ENCODE measurements around the gene ADRB1. TPM values are rescaled to one million over a fixed set of nuclear protein-coding genes. Genes with fewer than 3 reads are reported as not detected.

The ADRB1 gene
- total and polyA plus RNA-seq, 4 donors: 0.05 to 0.17 (median 0.16) TPM; not detected in 1

DNA sequence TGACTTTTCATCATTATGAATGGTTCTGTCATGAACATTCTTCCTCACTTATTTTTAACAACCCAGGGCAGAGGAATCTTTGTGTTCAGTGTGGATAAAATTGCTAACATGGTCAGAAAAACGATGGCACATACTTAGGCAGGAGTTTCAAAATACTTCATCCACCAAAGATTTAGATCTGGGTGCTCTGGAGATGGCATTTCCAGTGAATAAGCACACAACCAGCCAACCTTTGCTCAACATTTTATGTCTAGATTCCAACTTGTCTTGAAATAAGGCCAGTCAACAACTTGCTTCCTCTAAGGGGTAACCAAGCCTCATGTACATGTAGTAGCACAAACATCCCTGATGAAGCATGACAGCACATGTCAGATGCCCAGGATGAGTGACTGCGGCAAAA lies 33.4 kb upstream of the ADRB1 start:
- Histone ChIP-seq H3K4me3 (ENCODE audit: low read depth in 1 of 3, low read length in 3 of 3) (no peak overlapping the region), H3K36me3 (ENCODE audit: control insufficient read depth in 4 of 4, insufficient read depth in 3 of 4, low read depth in 1 of 4, low read length in 3 of 4) (no peaks in the 10 kb centered on the region), H3K9ac (ENCODE audit: low read depth in 1 of 2, low read length in 2 of 2) (no peak overlapping the region), H3K27me3 (ENCODE audit: control insufficient read depth in 4 of 4, insufficient read depth in 4 of 4, low read length in 3 of 4) (no peaks in the 10 kb centered on the region), H3K4me1 (ENCODE audit: control insufficient read depth in 4 of 4, insufficient read depth in 4 of 4, low read length in 3 of 4) (no peaks in the 10 kb centered on the region), H3K9me3 (ENCODE audit: control insufficient read depth in 4 of 4, low read length in 3 of 4) (no peaks in the 10 kb centered on the region), H3K27ac (ENCODE audit: low read depth in 1 of 2, low read length in 2 of 2) (no peak overlapping the region)
- TF ChIP-seq, protein P1, sequence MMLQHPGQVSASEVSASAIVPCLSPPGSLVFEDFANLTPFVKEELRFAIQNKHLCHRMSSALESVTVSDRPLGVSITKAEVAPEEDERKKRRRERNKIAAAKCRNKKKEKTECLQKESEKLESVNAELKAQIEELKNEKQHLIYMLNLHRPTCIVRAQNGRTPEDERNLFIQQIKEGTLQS (IDR thresholded peaks at IDR 0.05): no peak
- TF ChIP-seq FOXA2 (IDR thresholded peaks at IDR 0.05): no peak
- TF ChIP-seq, protein P2, sequence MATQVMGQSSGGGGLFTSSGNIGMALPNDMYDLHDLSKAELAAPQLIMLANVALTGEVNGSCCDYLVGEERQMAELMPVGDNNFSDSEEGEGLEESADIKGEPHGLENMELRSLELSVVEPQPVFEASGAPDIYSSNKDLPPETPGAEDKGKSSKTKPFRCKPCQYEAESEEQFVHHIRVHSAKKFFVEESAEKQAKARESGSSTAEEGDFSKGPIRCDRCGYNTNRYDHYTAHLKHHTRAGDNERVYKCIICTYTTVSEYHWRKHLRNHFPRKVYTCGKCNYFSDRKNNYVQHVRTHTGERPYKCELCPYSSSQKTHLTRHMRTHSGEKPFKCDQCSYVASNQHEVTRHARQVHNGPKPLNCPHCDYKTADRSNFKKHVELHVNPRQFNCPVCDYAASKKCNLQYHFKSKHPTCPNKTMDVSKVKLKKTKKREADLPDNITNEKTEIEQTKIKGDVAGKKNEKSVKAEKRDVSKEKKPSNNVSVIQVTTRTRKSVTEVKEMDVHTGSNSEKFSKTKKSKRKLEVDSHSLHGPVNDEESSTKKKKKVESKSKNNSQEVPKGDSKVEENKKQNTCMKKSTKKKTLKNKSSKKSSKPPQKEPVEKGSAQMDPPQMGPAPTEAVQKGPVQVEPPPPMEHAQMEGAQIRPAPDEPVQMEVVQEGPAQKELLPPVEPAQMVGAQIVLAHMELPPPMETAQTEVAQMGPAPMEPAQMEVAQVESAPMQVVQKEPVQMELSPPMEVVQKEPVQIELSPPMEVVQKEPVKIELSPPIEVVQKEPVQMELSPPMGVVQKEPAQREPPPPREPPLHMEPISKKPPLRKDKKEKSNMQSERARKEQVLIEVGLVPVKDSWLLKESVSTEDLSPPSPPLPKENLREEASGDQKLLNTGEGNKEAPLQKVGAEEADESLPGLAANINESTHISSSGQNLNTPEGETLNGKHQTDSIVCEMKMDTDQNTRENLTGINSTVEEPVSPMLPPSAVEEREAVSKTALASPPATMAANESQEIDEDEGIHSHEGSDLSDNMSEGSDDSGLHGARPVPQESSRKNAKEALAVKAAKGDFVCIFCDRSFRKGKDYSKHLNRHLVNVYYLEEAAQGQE (IDR thresholded peaks at IDR 0.05): no peak
- TF ChIP-seq FOXA1 (IDR thresholded peaks at IDR 0.05): no peak
- no peak for TF ChIP-seq HNF4G (IDR thresholded peaks at IDR 0.05)
- TF ChIP-seq SP1 (IDR thresholded peaks at IDR 0.05): no peak
- no peak for TF ChIP-seq EGR1 (IDR thresholded peaks at IDR 0.05; ENCODE audit: low read depth in 2 of 2)
- TF ChIP-seq TAF1 (conservative IDR thresholded peaks at IDR 0.05): no peak
- no peak for TF ChIP-seq RAD21 (IDR thresholded peaks at IDR 0.05)
- no peak for TF ChIP-seq HNF4A (conservative IDR thresholded peaks at IDR 0.05)
- no peak for TF ChIP-seq JUND (IDR thresholded peaks at IDR 0.05)
- no peak for DNase-seq (ENCODE audit: low spot score)
- WGBS: 67% methylated on average over 2 of the region's 2 CpGs

DNA sequence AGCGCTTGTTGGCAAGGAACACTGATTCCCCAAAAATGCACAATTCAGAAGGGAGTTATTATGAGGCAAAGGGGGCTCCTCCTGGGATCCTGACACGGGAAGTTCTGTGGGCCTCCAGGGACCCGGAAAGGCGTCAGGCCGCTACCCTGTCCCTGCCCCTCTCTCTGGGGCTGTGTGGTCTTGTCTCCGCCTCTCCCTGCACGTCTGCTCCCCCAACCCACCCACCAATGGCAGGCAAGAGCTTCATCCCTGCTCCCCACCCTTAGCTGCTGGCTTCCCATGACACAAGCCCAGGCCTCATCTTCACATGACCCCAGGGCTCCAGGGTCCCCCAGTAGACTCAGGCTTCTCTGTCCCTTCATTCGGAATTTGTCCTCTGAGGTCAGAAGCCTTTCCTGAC lies 31.0 kb upstream of the ADRB1 start:
- Histone ChIP-seq H3K27me3 (ENCODE audit: control insufficient read depth in 4 of 4, insufficient read depth in 4 of 4, low read length in 3 of 4) (no peaks in the 10 kb centered on the region), H3K4me1 (ENCODE audit: control insufficient read depth in 4 of 4, insufficient read depth in 4 of 4, low read length in 3 of 4) (no peaks in the 10 kb centered on the region), H3K9me3 (ENCODE audit: control insufficient read depth in 4 of 4, low read length in 3 of 4) (no peaks in the 10 kb centered on the region), H3K27ac (ENCODE audit: low read depth in 1 of 2, low read length in 2 of 2) (no peak overlapping the region), H3K9ac (ENCODE audit: low read depth in 1 of 2, low read length in 2 of 2) (no peak overlapping the region), H3K4me3 (ENCODE audit: low read depth in 1 of 3, low read length in 3 of 3) (no peak overlapping the region), H3K36me3 (ENCODE audit: control insufficient read depth in 4 of 4, insufficient read depth in 3 of 4, low read depth in 1 of 4, low read length in 3 of 4) (no peaks in the 10 kb centered on the region)
- WGBS: 91% methylated on average over 8 of the region's 8 CpGs
- TF ChIP-seq FOXA1 (IDR thresholded peaks at IDR 0.05) (no peak), FOXA2 (IDR thresholded peaks at IDR 0.05) (no peak), HNF4A (conservative IDR thresholded peaks at IDR 0.05) (no peak), SP1 (IDR thresholded peaks at IDR 0.05) (no peak), RAD21 (IDR thresholded peaks at IDR 0.05) (no peak), GABPA (IDR thresholded peaks at IDR 0.05 in 1 of 2, conservative IDR thresholded peaks at IDR 0.05 in 1 of 2) (no peak), NR2F2 (IDR thresholded peaks at IDR 0.05) (no peak), JUND (IDR thresholded peaks at IDR 0.05) (no peak), EGR1 (IDR thresholded peaks at IDR 0.05; ENCODE audit: low read depth in 2 of 2) (no peak)
- TF ChIP-seq, protein P3, sequence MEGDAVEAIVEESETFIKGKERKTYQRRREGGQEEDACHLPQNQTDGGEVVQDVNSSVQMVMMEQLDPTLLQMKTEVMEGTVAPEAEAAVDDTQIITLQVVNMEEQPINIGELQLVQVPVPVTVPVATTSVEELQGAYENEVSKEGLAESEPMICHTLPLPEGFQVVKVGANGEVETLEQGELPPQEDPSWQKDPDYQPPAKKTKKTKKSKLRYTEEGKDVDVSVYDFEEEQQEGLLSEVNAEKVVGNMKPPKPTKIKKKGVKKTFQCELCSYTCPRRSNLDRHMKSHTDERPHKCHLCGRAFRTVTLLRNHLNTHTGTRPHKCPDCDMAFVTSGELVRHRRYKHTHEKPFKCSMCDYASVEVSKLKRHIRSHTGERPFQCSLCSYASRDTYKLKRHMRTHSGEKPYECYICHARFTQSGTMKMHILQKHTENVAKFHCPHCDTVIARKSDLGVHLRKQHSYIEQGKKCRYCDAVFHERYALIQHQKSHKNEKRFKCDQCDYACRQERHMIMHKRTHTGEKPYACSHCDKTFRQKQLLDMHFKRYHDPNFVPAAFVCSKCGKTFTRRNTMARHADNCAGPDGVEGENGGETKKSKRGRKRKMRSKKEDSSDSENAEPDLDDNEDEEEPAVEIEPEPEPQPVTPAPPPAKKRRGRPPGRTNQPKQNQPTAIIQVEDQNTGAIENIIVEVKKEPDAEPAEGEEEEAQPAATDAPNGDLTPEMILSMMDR (IDR thresholded peaks at IDR 0.05; ENCODE audit: low read depth, low read length, missing input control): no peak
- TF ChIP-seq, protein P4, sequence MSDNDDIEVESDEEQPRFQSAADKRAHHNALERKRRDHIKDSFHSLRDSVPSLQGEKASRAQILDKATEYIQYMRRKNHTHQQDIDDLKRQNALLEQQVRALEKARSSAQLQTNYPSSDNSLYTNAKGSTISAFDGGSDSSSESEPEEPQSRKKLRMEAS (IDR thresholded peaks at IDR 0.05): no peak
- TF ChIP-seq, protein P1 (IDR thresholded peaks at IDR 0.05): no peak
- no peak for DNase-seq (ENCODE audit: low spot score)

All from liver (tissue), 9 donors.